ENCODE measurements around the gene GBP2.

The GBP2 gene

GRCh38 chr1:89065079-89065868 is 60.6 kb downstream of the GBP2 start, which contains the start of gene GBP1:
GBP1 (minus strand) TSS chr1:89065208; CDS start chr1:89063234, 1,974 bp downstream.
- peak within 1 kb of the TSS; percentile 99 for H3K4me3 ChIP-seq (ENCODE audit: low read length)

GRCh38 chr1:89064632-89065031 is 61.3 kb downstream of the GBP2 start:
- TF ChIP-seq ZNF274 (IDR thresholded peaks at IDR 0.05; ENCODE audit: low read depth, low read length): no peak
- H3K4me3 ChIP-seq (ENCODE audit: low read length): peak overlapping the region; percentile 99

More at GRCh38 chr1:89065079-89065868, 60.6 kb downstream of the GBP2 start, which contains the start of gene GBP1:
- no peak for TF ChIP-seq ZNF274 (IDR thresholded peaks at IDR 0.05; ENCODE audit: low read depth, low read length)

- no peak for TF ChIP-seq ZNF274 (IDR thresholded peaks at IDR 0.05; ENCODE audit: low read depth, low read length)
- no peak overlapping the region for H3K4me3 ChIP-seq (ENCODE audit: low read length)
These were observed 62.8 kb downstream of the GBP2 start for GRCh38 chr1:89063094-89063493.

- H3K4me3 ChIP-seq (ENCODE audit: low read length): no peak overlapping the region
- TF ChIP-seq ZNF274 (IDR thresholded peaks at IDR 0.05; ENCODE audit: low read depth, low read length): no peak
These were observed 65.8 kb downstream of the GBP2 start for GRCh38 chr1:89060091-89060490.
